Right lobe of liver (tissue), 6 donors: ENCODE data around the gene CDKAL1. TPM values are rescaled to one million over a fixed set of nuclear protein-coding genes. Genes with fewer than 3 reads are reported as not detected.

Source experiments
- ATAC-seq, 4 donors: fragments of 200-7000 bp; cut with Tn5 transposase; one replicate each; pipeline ENCODE4 v1.9.1; 2020; ENCODE audit warnings: mild to moderate bottlenecking in 4 of 4, moderate library complexity in 4 of 4
- DNase-seq, 3 donors: peaks; one replicate each; pipeline ENCODE4 v3.0.0-alpha.2; 2020
- H3K27ac ChIP-seq, 3 donors: fragments of 200-600 bp; one replicate each; pipeline ENCODE4 v1.8.0; 2022
- H3K27me3 ChIP-seq, 2 donors: fragments of 200-600 bp; one replicate each; pipeline ENCODE4 v1.8.0; 2022
- H3K36me3 ChIP-seq, 4 donors: fragments of 200-600 bp; sonication (generic) in 1 of 4; one replicate each; pipeline versions ENCODE4 v1.5.1 to v1.8.0; 2017 to 2022; ENCODE audit warnings: control low read depth in 1 of 4
- H3K4me1 ChIP-seq, 4 donors: fragments of 200-600 bp; sonication (generic) in 1 of 4; one replicate each; pipeline versions ENCODE4 v1.5.1 to v1.8.0; 2017 to 2022; ENCODE audit warnings: control low read depth in 1 of 4
- H3K4me3 ChIP-seq, 3 donors: fragments of 200-600 bp; one replicate each; pipeline ENCODE4 v1.8.0; 2022
- H3K9me3 ChIP-seq, 4 donors: fragments of 200-600 bp; sonication (generic) in 1 of 4; one replicate each; pipeline versions ENCODE4 v1.5.1 to v1.8.0; 2017 to 2022; ENCODE audit warnings: control low read depth in 1 of 4
- CTCF ChIP-seq, 4 donors: fragments of 200-600 bp in 3 of 4; fragments of 450-650 bp in 1 of 4; IDR thresholded peaks; one replicate each; pipeline versions ENCODE4 v1.5.1 to v1.8.0; 2016 to 2022; ENCODE audit warnings: antibody characterized with exemption in 4 of 4, mild to moderate bottlenecking in 2 of 4
- POLR2A ChIP-seq: fragments of 450-650 bp; IDR thresholded peaks from one replicate; pipeline ENCODE4 v1.6.1; 2017; ENCODE audit warnings: antibody characterized with exemption, mild to moderate bottlenecking
- WGBS: methylation state at CpG from one replicate; pipeline ENCODE4 v1.1.6; 2018; ENCODE audit warnings: low coverage, low lambda C conversion rate; ENCODE audit not compliant: insufficient coverage; ENCODE audit errors: missing lambda C conversion rate; 5-methylcytosine and 5-hydroxymethylcytosine counted together
- intact Hi-C, 2 donors: fragments of 100-400 bp; cut with DNase I; formaldehyde crosslinking; loops; one replicate each; pipeline versions ENCODE4 v1.11.2 to v1.14.1; 2022
- total RNA-seq, 6 experiments: library from RNA; depleted of rRNA in 2 of 6; stranded (reverse); fragments of >200 nt in 2 of 6; fragmentation: NEBNext Ultra II Directional in 3 of 6; extraction: Animal tissue kit (Norgen Biotek cat#: 25700) in 3 of 6; gene quantifications; one replicate each; pipeline versions ENCODE4 v1.1.0 to v1.2.4, GENCODE V29; 2016 to 2023
- donor health status: DM: no; HTN: yes; CAD: no.
- donor health status: DM: no; HTN: no; CAD: no.
- donor health status: DM: no; HTN: no; CAD: no.
- donor health status: DM: no; HTN: yes; CAD: no.
- donor health status: DM: no; HTN: yes; CAD: no.

Gene CDKAL1
- total RNA-seq, 6 experiments from 2014 or later, result 4.5 to 7.0 (median 6.2) TPM

- Histone ChIP-seq H3K27me3 (no peaks in the 10 kb centered on the region), H3K27ac (no peak overlapping the region), H3K9me3 (no peaks in the 10 kb centered on the region), H3K4me3 (no peak overlapping the region), H3K4me1 (peaks cover 0 to 6% (median 0%) of the 10 kb centered on the region in 4 donors), H3K36me3 (no peaks in the 10 kb centered on the region)
- TF ChIP-seq CTCF (IDR thresholded peaks at IDR 0.05), result no peak
- no peak for TF ChIP-seq POLR2A
- intact Hi-C loops, result no loop called here
- DNase-seq (no peak), ATAC-seq (peak in 2 of 4 donors; percentile 48 to 70)
- 53% methylated on average over 3 of the region's 3 CpGs for WGBS
Measured at GRCh38 chr6:21001736-21002135, 467.5 kb downstream of the CDKAL1 start.

- DNase-seq (no peak), ATAC-seq (no peak)
- no peak for TF ChIP-seq POLR2A
- no peak for TF ChIP-seq CTCF (IDR thresholded peaks at IDR 0.05)
- Histone ChIP-seq H3K4me1 (peaks cover 0 to 6% (median 0%) of the 10 kb centered on the region in 4 donors), H3K27ac (no peak overlapping the region), H3K27me3 (no peaks in the 10 kb centered on the region), H3K9me3 (no peaks in the 10 kb centered on the region), H3K4me3 (no peak overlapping the region), H3K36me3 (no peaks in the 10 kb centered on the region)
- 89% methylated on average over 3 of the region's 3 CpGs for WGBS
- intact Hi-C loops, result no loop called here
Measured at GRCh38 chr6:21003780-21004541, 469.7 kb downstream of the CDKAL1 start.

- Histone ChIP-seq H3K27ac (no peak overlapping the region), H3K9me3 (no peaks in the 10 kb centered on the region), H3K36me3 (no peaks in the 10 kb centered on the region), H3K27me3 (no peaks in the 10 kb centered on the region), H3K4me3 (no peak overlapping the region), H3K4me1 (peaks cover 0 to 6% (median 0%) of the 10 kb centered on the region in 4 donors)
- TF ChIP-seq CTCF (IDR thresholded peaks at IDR 0.05), result no peak
- TF ChIP-seq POLR2A, result no peak
- intact Hi-C loops, result no loop called here
- WGBS, result 54% methylated on average over 3 of the region's 3 CpGs
- peak in 1 of 4 donors; percentile 71 for ATAC-seq
- DNase-seq, result no peak
Measured at GRCh38 chr6:21005816-21006570, 471.7 kb downstream of the CDKAL1 start.

GRCh38 chr6:21019614-21020013 is 485.4 kb downstream of the CDKAL1 start:
- no peak overlapping the region for H3K27ac ChIP-seq
- no peak overlapping the region for H3K4me3 ChIP-seq
- peak in 1 of 4 donors; percentile 37 for ATAC-seq
- 95% methylated on average over 2 of the region's 2 CpGs for WGBS
- no peaks in the 10 kb centered on the region for H3K27me3 ChIP-seq
- DNase-seq, result no peak
- TF ChIP-seq CTCF (IDR thresholded peaks at IDR 0.05), result peak in 3 of 4 donors; percentile 24 to 32 (median 25)
- no peak for TF ChIP-seq POLR2A
- no peaks in the 10 kb centered on the region for H3K4me1 ChIP-seq
- H3K36me3 ChIP-seq, result no peaks in the 10 kb centered on the region
- intact Hi-C loops, result no loop called here
- H3K9me3 ChIP-seq, result peaks cover 0 to 7% (median 0%) of the 10 kb centered on the region in 4 donors
